PC-9 (cell line): Measurements from ENCODE around the gene COQ9. TPM values are rescaled to one million over a fixed set of nuclear protein-coding genes. Genes with fewer than 3 reads are reported as not detected.

Experiments used
- BruUV-seq: library from RNA; stranded (reverse); fragments of 400-500 nt; replicated peaks from 2 replicates; lab custom pipeline; 2021; lab: Mats Ljungman, UMichigan
- CTCF ChIA-PET: fragments of 300-600 bp; sonication (Branson Sonifier 250); formaldehyde crosslinking; loops from one replicate; lab custom pipeline; 2022; ENCODE audit warnings: antibody characterized with exemption; lab: Charles Lee
- POLR2A ChIA-PET: fragments of 300-600 bp; sonication (Branson Sonifier 250); formaldehyde crosslinking; loops from one replicate; lab custom pipeline; 2022; ENCODE audit warnings: antibody characterized with exemption; ENCODE audit not compliant: unreplicated experiment; lab: Charles Lee
- DNase-seq, 2 experiments: peaks; one replicate each; pipeline versions ENCODE4 v3.0.0 to v3.0.0-alpha.2; 2015 to 2022; ENCODE audit warnings: mixed read lengths in 1 of 2
- H2AFZ ChIP-seq: fragments of 200-600 bp; sonication (generic); 2 replicates; pipeline ENCODE4 v1.8.1; 2017; ENCODE audit warnings: antibody characterized with exemption
- H3F3A ChIP-seq: fragments of 200-600 bp; sonication (generic); 2 replicates; pipeline ENCODE4 v1.8.1; 2017; ENCODE audit warnings: antibody characterized with exemption, mild to moderate bottlenecking, low read depth; ENCODE audit not compliant: insufficient read depth
- H3K27ac ChIP-seq: fragments of 200-600 bp; sonication (generic); 2 replicates; pipeline ENCODE4 v1.6.1; 2016; ENCODE audit warnings: mixed run types
- H3K27me3 ChIP-seq: fragments of 200-600 bp; sonication (generic); 2 replicates; pipeline ENCODE4 v1.6.1; 2016; ENCODE audit warnings: low read depth, mixed run types; ENCODE audit not compliant: insufficient read depth
- H3K36me3 ChIP-seq: fragments of 200-600 bp; sonication (generic); 2 replicates; pipeline ENCODE4 v1.6.1; 2016; ENCODE audit warnings: low read depth, mixed run types
- H3K4me1 ChIP-seq: fragments of 200-600 bp; sonication (generic); replicated peaks from 2 replicates; pipeline ENCODE4 v1.6.1; 2016; ENCODE audit warnings: mixed run types; ENCODE audit not compliant: insufficient read depth
- H3K4me2 ChIP-seq: fragments of 200-600 bp; sonication (generic); 2 replicates; pipeline ENCODE4 v1.6.1; 2017; ENCODE audit warnings: mixed run types
- H3K4me3 ChIP-seq: fragments of 200-600 bp; sonication (generic); 2 replicates; pipeline ENCODE4 v1.6.1; 2016; ENCODE audit warnings: mixed run types
- H3K79me2 ChIP-seq: fragments of 200-600 bp; sonication (generic); 2 replicates; pipeline ENCODE4 v1.6.1; 2017; ENCODE audit warnings: low read depth, mixed run types
- H3K9me2 ChIP-seq: fragments of 200-600 bp; sonication (generic); 2 replicates; pipeline ENCODE4 v1.8.1; 2017; ENCODE audit warnings: mild to moderate bottlenecking; ENCODE audit not compliant: insufficient read depth
- H3K9me3 ChIP-seq: fragments of 200-600 bp; sonication (generic); 2 replicates; pipeline ENCODE4 v1.8.1; 2016; ENCODE audit warnings: low read depth; ENCODE audit not compliant: insufficient read depth
- H4K20me1 ChIP-seq: fragments of 200-600 bp; sonication (generic); 2 replicates; pipeline ENCODE4 v1.8.1; 2017; ENCODE audit not compliant: insufficient read depth
- CTCF ChIP-seq: fragments of 200-600 bp; sonication (generic); conservative IDR thresholded peaks from 2 replicates; pipeline ENCODE4 v1.6.1; 2017; ENCODE audit warnings: mixed run types, antibody characterized with exemption, mild to moderate bottlenecking, moderate library complexity
- EZH2 ChIP-seq: fragments of 200-600 bp; sonication (generic); IDR thresholded peaks from 2 replicates; pipeline ENCODE4 v1.8.0; 2017; ENCODE audit warnings: antibody characterized with exemption, low read depth
- intact Hi-C: fragments of 100-400 bp; cut with micrococcal nuclease; formaldehyde crosslinking; loops from one replicate; pipeline ENCODE4 v1.10.0; 2022; ENCODE audit not compliant: unreplicated experiment
- total RNA-seq: library from RNA; stranded (reverse); gene quantifications from 2 replicates; pipeline ENCODE4 v1.2.3, GENCODE V29; 2021

The COQ9 gene
- total RNA-seq, 1 experiment from 2014 or later, result 58.3 TPM

DNA sequence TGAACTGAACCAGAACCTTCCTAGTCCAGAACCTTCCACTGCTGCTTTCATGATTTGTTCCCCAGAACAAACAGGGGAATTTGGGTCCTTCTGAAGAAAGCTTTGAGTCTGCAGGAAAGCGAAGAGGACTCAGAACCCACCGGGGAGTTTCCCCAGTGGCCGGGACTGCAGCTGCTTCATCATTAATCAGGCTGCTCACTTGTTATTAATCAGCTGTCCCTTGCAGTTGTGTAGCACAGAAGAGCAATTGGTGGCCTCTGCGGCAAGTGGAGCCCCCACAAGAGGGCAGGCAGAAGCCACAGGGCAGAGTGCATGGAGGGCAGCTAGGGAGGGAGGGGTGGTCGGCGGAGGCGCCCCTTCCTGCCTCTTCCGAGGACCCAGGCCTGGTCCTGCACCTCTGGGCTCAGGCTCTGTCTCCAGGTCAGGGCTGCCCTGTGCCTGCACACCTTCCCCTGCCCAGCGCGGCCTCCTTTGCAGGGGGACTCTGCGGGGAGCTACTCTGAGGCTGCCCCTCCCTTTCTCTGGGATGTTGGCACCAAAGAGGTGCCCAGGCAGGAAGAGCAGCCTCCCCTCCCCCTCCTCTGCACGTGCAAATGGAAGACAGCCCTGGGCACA is 35.8 kb upstream of the COQ9 start:
- no peak overlapping the region for H3K4me2 ChIP-seq
- no peaks in the 10 kb centered on the region for H3K79me2 ChIP-seq
- ChIA-PET CTCF (no interaction called here), POLR2A (no interaction called here)
- no peaks in the 10 kb centered on the region for H4K20me1 ChIP-seq
- no peaks in the 10 kb centered on the region for H3K36me3 ChIP-seq
- no peak for DNase-seq
- no peaks in the 10 kb centered on the region; the same call in 1 of the 2 replicates for H3K27me3 ChIP-seq
- BruUV-seq, result no TSS peak
- intact Hi-C loops, result no loop called here
- no peaks in the 10 kb centered on the region for H3K9me3 ChIP-seq
- no peaks in the 10 kb centered on the region for H3K9me2 ChIP-seq
- peaks cover 15% of the 10 kb centered on the region for H3K4me1 ChIP-seq
- no peak overlapping the region for H3K27ac ChIP-seq
- H3F3A ChIP-seq, result peaks cover 11% of the 10 kb centered on the region; the same call in 1 of the 2 replicates
- no peak overlapping the region for H2AFZ ChIP-seq
- no peak for TF ChIP-seq CTCF
- TF ChIP-seq EZH2, result no peak
- H3K4me3 ChIP-seq, result no peak overlapping the region

DNA sequence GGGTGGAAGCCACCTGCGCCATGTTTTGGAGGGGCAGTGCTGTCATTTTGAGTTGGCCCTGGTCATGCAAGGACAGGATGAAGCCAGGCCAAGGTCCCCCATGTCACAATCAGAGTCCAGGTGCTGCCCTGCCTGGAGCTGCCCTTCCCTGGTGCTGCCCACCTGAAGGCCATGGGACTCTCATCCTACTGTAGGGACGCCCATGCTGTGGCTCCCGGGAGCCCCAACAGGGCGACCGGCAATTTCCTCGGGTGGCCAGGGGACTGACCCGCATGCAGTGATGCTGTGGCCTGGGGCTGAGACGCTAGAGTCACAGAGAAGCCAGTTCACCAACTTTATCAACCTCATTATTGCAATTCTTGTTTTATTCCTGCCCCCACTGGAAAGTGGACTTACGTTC is 34.7 kb upstream of the COQ9 start:
- TF ChIP-seq EZH2 (no peak), CTCF (no peak)
- POLR2A ChIA-PET, result no interaction called here
- intact Hi-C loops, result no loop called here

DNA sequence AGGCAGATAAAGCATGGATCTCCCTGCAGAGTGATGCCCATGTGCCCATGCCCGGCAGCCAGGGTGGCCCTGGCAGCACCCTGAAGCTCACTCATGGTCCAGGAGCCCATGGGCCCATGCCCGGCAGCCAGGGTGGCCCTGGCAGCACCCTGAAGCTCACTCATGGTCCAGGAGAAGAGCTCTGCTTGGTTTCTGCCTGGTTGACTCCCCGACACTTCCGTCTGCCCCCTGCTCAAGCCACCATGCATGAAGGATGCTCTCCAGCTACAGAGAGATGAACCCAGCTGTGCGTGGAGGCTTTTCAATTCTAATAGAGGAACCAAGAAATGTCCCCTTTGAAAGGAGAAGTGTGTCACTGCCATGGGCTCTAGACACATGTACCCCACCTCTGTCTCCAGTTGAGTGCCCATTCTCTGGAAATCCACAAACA is 34.0 kb upstream of the COQ9 start:
- intact Hi-C loops, result no loop called here
- Histone ChIP-seq H3K4me3 (no peak overlapping the region), H3K9me2 (no peaks in the 10 kb centered on the region), H4K20me1 (no peaks in the 10 kb centered on the region), H3K4me1 (peaks cover 27% of the 10 kb centered on the region), H3K9me3 (no peaks in the 10 kb centered on the region), H3K79me2 (no peaks in the 10 kb centered on the region), H3K4me2 (no peak overlapping the region), H3K27me3 (no peaks in the 10 kb centered on the region; the same call in 1 of the 2 replicates), H3F3A (peaks cover 18% of the 10 kb centered on the region; the same call in 1 of the 2 replicates), H3K27ac (no peak overlapping the region), H3K36me3 (no peaks in the 10 kb centered on the region), H2AFZ (no peak overlapping the region)
- ChIA-PET CTCF (interaction anchor here (0.6 kb wide), 1 partner anchor 159 kb away, joined by 5 read pairs; no protein-coding TSS in a partner anchor), POLR2A (no interaction called here)
- TF ChIP-seq EZH2, result no peak
- TF ChIP-seq CTCF, result no peak
- no peak for DNase-seq
- BruUV-seq, result no TSS peak

More for the DNA sequence above, 34.7 kb upstream of the COQ9 start:
- no peaks in the 10 kb centered on the region for H4K20me1 ChIP-seq
- no peak overlapping the region for H3K27ac ChIP-seq
- H2AFZ ChIP-seq, result no peak overlapping the region
- BruUV-seq, result no TSS peak
- H3K79me2 ChIP-seq, result no peaks in the 10 kb centered on the region
- CTCF ChIA-PET, result interaction anchor here (0.6 kb wide), 1 partner anchor 158 kb away, joined by 5 read pairs; no protein-coding TSS in a partner anchor
- no peak overlapping the region for H3K4me3 ChIP-seq
- DNase-seq, result no peak
- H3K9me3 ChIP-seq, result no peaks in the 10 kb centered on the region
- no peak overlapping the region for H3K4me2 ChIP-seq
- peaks cover 20% of the 10 kb centered on the region for H3K4me1 ChIP-seq
- peaks cover 14% of the 10 kb centered on the region; the same call in 1 of the 2 replicates for H3F3A ChIP-seq
- no peaks in the 10 kb centered on the region; the same call in 1 of the 2 replicates for H3K27me3 ChIP-seq
- H3K9me2 ChIP-seq, result no peaks in the 10 kb centered on the region
- H3K36me3 ChIP-seq, result no peaks in the 10 kb centered on the region
